ENCODE data around the gene HOXD9.

The HOXD9 gene

DNA sequence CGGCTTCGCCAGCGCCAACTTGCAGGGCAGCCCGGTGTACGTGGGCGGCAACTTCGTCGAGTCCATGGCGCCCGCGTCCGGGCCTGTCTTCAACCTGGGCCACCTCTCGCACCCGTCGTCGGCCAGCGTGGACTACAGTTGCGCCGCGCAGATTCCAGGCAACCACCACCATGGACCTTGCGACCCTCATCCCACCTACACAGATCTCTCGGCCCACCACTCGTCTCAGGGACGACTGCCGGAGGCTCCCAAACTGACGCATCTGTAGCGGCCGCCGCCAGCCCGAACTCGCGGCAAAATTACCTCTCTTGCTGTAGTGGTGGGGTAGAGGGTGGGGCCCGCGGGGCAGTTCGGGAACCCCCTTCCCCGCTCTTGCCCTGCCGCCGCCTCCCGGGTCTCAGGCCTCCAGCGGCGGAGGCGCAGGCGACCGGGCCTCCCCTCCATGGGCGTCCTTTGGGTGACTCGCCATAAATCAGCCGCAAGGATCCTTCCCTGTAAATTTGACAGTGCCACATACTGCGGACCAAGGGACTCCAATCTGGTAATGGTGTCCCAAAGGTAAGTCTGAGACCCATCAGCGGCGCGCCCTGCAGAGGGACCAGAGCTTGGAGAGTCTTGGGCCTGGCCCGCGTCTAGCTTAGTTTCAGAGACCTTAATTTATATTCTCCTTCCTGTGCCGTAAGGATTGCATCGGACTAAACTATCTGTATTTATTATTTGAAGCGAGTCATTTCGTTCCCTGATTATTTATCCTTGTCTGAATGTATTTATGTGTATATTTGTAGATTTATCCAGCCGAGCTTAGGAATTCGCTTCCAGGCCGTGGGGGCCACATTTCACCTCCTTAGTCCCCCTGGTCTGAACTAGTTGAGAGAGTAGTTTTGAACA lies 49.7 kb downstream of the HOXD9 start:
- no peak for DNase-seq

DNA sequence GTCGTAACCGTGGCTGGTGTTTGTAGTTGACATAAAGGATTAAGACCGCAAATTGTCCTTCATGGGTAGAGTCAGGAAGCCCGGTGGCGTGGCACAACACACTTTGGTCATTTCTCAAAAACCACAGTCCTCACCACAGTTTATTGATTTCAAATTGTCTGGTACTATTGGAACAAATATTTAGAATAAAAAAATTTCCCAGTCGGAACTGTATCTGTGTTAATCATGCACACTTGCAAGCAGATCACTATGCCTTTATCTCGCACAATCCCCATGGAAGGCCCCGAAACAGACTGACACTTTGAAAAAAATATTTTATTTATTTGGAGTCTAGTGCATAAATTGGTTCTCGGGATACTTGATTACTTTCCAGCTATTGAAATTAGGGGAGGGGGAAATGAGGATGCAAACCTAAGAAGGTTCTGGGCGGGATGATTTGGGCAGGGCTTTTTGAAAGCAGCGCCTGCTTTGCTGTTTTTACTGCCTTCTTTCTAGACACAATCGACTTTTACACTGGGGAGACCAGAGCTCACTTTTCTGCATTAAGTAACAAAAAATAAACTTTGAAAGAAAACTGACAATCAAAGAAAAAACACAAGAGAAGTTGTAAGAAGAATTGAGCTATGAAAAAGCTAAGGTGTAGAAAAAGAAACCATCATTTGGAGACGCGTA lies 50.5 kb downstream of the HOXD9 start:
- DNase-seq, result no peak

GRCh38 chr2:176173567-176174381 lies 51.3 kb downstream of the HOXD9 start:
- no peak for DNase-seq

DNA sequence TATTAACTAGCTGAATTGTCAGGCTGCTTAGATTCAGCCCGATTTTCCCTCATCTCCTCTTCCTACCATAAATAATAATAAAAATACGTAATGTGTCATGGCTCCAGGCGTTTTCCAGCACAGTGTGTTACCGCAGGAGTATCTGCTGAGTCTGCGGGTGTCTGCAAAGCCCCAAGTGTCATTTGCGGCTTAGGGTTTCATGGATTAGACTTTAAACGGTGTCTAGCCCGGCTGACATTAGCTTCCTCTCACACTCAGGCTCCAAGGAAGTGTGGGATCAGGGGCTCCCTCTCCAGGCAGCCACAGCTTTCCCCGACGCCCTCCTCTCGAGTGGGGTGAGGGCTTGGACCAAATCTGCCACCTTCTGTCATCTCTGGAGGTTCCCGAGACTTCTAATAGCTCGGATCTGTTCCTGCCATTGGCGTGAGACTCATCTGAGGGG lies 51.9 kb downstream of the HOXD9 start:
- no peak for DNase-seq
